ENCODE data around the gene ANKRD7.

The ANKRD7 gene

GRCh38 chr7:118286131-118286530, 61.6 kb downstream of the ANKRD7 start:
- H3K4me2 ChIP-seq (ENCODE audit: low read depth, low read length, poor library complexity, severe bottlenecking) = no peak overlapping the region
- H3K79me2 ChIP-seq (ENCODE audit: insufficient read depth, low read length) = no peaks in the 10 kb centered on the region
- H4K20me1 ChIP-seq (ENCODE audit: low read depth, low read length) = 0 out of 2 replicates have a peak, but pooled peaks cover 5% of the 10 kb centered on the region
- no peaks in the 10 kb centered on the region for H3K36me3 ChIP-seq (ENCODE audit: low read length)
- no peaks in the 10 kb centered on the region for H3F3A ChIP-seq (ENCODE audit: insufficient read depth)
- H3K9me2 ChIP-seq (replicated peaks; ENCODE audit: insufficient read depth, low read length) = no peaks in the 10 kb centered on the region
- H3K27me3 ChIP-seq (ENCODE audit: low read length) = no peaks in the 10 kb centered on the region
- no peak overlapping the region for H3K4me3 ChIP-seq (ENCODE audit: insufficient read depth, low read length, poor library complexity, severe bottlenecking)
- no peak overlapping the region for H3K27ac ChIP-seq (ENCODE audit: low read depth, low read length)
- peaks cover 17% of the 10 kb centered on the region; the same call in 1 of the 2 replicates for H3K9me3 ChIP-seq (ENCODE audit: insufficient read depth, low read length)
- TF ChIP-seq CTCF (IDR thresholded peaks at IDR 0.05; ENCODE audit: insufficient read depth, low read length, poor library complexity, severe bottlenecking) (no peak), EZH2phosphoT487 (conservative IDR thresholded peaks at IDR 0.05; ENCODE audit: low read length) (no peak)
- H2AFZ ChIP-seq (ENCODE audit: low read depth, low read length, severe bottlenecking) = no peak overlapping the region
- H3K9ac ChIP-seq (ENCODE audit: low read length) = no peak overlapping the region

- Histone ChIP-seq H3K27ac (ENCODE audit: low read depth, low read length) (no peak overlapping the region), H3K79me2 (ENCODE audit: insufficient read depth, low read length) (no peaks in the 10 kb centered on the region)
Measured at GRCh38 chr7:118288098-118288497, 63.6 kb downstream of the ANKRD7 start.

GRCh38 chr7:118289476-118289875, 65.0 kb downstream of the ANKRD7 start:
- no peak overlapping the region for H3K27ac ChIP-seq (ENCODE audit: low read depth, low read length)
- H2AFZ ChIP-seq (ENCODE audit: low read depth, low read length, severe bottlenecking) = no peak overlapping the region
- H3K79me2 ChIP-seq (ENCODE audit: insufficient read depth, low read length) = no peaks in the 10 kb centered on the region
- H3K27me3 ChIP-seq (ENCODE audit: low read length) = no peaks in the 10 kb centered on the region
- 0 out of 2 replicates have a peak, but pooled peaks cover 5% of the 10 kb centered on the region for H4K20me1 ChIP-seq (ENCODE audit: low read depth, low read length)
- no peaks in the 10 kb centered on the region for H3K36me3 ChIP-seq (ENCODE audit: low read length)
- H3K9ac ChIP-seq (ENCODE audit: low read length) = no peak overlapping the region
- no peak overlapping the region for H3K4me3 ChIP-seq (ENCODE audit: insufficient read depth, low read length, poor library complexity, severe bottlenecking)
- H3F3A ChIP-seq (ENCODE audit: insufficient read depth) = no peaks in the 10 kb centered on the region
- peaks cover 17% of the 10 kb centered on the region; the same call in 1 of the 2 replicates for H3K9me3 ChIP-seq (ENCODE audit: insufficient read depth, low read length)
- TF ChIP-seq CTCF (IDR thresholded peaks at IDR 0.05; ENCODE audit: insufficient read depth, low read length, poor library complexity, severe bottlenecking) (no peak), EZH2phosphoT487 (conservative IDR thresholded peaks at IDR 0.05; ENCODE audit: low read length) (no peak)
- H3K4me2 ChIP-seq (ENCODE audit: low read depth, low read length, poor library complexity, severe bottlenecking) = no peak overlapping the region
- no peaks in the 10 kb centered on the region for H3K9me2 ChIP-seq (replicated peaks; ENCODE audit: insufficient read depth, low read length)

More at GRCh38 chr7:118288098-118288497, 63.6 kb downstream of the ANKRD7 start:
- H3K36me3 ChIP-seq (ENCODE audit: low read length) = no peaks in the 10 kb centered on the region
- no peak overlapping the region for H3K9ac ChIP-seq (ENCODE audit: low read length)
- no peaks in the 10 kb centered on the region for H3K27me3 ChIP-seq (ENCODE audit: low read length)
- H3K4me2 ChIP-seq (ENCODE audit: low read depth, low read length, poor library complexity, severe bottlenecking) = peak overlapping the region; percentile 44
- no peak for TF ChIP-seq CTCF (IDR thresholded peaks at IDR 0.05; ENCODE audit: insufficient read depth, low read length, poor library complexity, severe bottlenecking)
- no peak for TF ChIP-seq EZH2phosphoT487 (conservative IDR thresholded peaks at IDR 0.05; ENCODE audit: low read length)
- H3K9me3 ChIP-seq (ENCODE audit: insufficient read depth, low read length) = peaks cover 17% of the 10 kb centered on the region; the same call in 1 of the 2 replicates
- H3F3A ChIP-seq (ENCODE audit: insufficient read depth) = no peaks in the 10 kb centered on the region
- H2AFZ ChIP-seq (ENCODE audit: low read depth, low read length, severe bottlenecking) = no peak overlapping the region
- H3K4me3 ChIP-seq (ENCODE audit: insufficient read depth, low read length, poor library complexity, severe bottlenecking) = no peak overlapping the region
- 0 out of 2 replicates have a peak, but pooled peaks cover 5% of the 10 kb centered on the region for H4K20me1 ChIP-seq (ENCODE audit: low read depth, low read length)
- no peaks in the 10 kb centered on the region for H3K9me2 ChIP-seq (replicated peaks; ENCODE audit: insufficient read depth, low read length)
